DMS114 treated with DMSO at 0.1 percent for 48 hours (cell line): ENCODE results near the gene PWWP2B.

ENCODE experiments used
- DNase-seq: peaks from one replicate; lab custom pipeline; 2025; ENCODE audit not compliant: unreplicated experiment; lab: John Stamatoyannopoulos, UW

Gene PWWP2B

GRCh38 chr10:132456881-132457280 lies 59.9 kb downstream of the PWWP2B start:
- DNase-seq = no peak

GRCh38 chr10:132457328-132458070 lies 60.5 kb downstream of the PWWP2B start:
- DNase-seq = no peak

- DNase-seq = no peak
Measured at GRCh38 chr10:132458071-132458585, 61.1 kb downstream of the PWWP2B start.

- no peak for DNase-seq
Measured at GRCh38 chr10:132458586-132459300, 61.7 kb downstream of the PWWP2B start.

GRCh38 chr10:132459301-132460003 lies 62.5 kb downstream of the PWWP2B start:
- DNase-seq = no peak

- no peak for DNase-seq
Measured at GRCh38 chr10:132460071-132460470, 63.1 kb downstream of the PWWP2B start.

- no peak for DNase-seq
Measured at GRCh38 chr10:132460691-132461090, 63.7 kb downstream of the PWWP2B start.

- no peak for DNase-seq
Measured at GRCh38 chr10:132461103-132461682, 64.2 kb downstream of the PWWP2B start.

GRCh38 chr10:132461683-132462231 lies 64.8 kb downstream of the PWWP2B start:
- DNase-seq = no peak

DNA sequence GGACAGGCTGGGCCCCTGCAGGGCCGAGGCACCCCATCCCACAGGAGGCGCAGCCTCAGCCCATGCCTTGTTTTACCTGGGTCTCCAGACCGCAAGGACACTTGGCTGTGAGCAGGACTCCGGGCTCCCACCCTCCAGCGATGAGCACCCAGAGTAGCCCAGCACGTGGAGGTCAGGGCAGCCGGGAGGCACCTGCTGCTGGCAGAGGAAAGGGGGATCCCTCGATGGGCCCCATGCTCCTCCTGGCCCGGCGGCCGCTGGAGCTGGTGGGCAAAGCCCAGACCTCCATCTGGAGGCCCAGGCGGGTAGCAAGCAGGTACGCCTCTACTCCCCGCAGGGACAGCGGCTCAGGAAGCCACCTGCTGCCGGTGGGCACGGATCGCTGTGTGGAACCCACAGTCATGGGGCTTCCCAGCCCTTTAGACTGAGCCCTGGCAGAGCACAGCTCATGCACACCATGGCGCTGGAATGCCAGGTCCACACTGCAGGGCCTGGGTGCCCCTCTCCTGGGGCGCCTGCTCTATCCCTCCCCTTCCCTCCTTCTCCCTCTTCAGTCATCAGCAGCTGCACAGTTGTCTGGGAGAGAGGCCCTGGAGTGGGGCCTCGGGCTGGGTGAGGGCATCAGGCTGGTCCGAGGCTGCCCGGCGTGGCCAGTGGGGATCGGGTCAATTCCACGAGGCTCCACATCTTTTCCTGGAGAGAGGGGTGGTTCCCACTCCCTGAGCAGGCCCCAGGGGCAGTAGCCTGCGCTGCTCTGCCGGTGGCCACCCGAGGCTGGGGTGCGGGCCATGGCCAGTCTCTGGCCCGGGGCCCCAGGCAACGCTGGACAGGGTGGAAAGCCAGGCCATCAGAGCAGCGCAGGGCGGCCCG lies 65.7 kb downstream of the PWWP2B start:
- no peak for DNase-seq

- DNase-seq = no peak
Measured at GRCh38 chr10:132463333-132464255, 66.6 kb downstream of the PWWP2B start.

- DNase-seq = no peak
Measured at GRCh38 chr10:132464256-132465192, 67.5 kb downstream of the PWWP2B start.

DNA sequence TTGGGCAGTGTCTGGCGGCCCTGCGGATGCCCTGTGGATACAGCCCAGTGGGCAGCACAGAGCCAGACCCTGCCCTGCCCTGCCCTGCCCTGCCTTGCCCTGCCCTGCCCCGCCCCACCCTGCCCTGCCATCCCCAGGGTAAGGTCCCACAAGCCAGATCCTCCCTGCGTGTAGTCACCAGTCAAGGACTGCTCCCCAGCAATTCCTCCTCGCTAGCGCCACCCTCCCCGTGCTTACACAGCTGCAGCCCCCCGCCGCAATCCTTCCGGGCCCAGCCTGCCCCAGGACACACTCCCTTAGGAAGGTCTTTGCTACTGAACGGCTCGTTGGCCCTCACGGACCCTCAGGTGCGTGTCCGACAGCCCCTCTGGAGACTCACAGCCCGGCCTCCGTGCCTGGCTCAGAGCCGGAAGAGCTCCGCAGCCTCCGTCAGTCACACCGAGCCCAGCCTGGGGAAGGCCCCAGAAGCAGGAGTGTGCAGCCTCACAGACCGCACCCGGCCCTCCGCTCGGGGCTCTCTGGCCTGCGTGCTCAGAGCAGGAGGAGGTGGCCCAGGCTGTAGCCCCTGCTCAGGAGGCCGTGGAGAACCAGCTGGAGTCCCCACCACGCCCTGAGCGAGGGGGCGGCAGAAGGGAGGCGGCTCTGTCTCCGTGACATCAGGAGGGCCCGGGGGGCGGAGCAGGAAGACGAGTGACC lies 68.3 kb downstream of the PWWP2B start:
- no peak for DNase-seq

DNA sequence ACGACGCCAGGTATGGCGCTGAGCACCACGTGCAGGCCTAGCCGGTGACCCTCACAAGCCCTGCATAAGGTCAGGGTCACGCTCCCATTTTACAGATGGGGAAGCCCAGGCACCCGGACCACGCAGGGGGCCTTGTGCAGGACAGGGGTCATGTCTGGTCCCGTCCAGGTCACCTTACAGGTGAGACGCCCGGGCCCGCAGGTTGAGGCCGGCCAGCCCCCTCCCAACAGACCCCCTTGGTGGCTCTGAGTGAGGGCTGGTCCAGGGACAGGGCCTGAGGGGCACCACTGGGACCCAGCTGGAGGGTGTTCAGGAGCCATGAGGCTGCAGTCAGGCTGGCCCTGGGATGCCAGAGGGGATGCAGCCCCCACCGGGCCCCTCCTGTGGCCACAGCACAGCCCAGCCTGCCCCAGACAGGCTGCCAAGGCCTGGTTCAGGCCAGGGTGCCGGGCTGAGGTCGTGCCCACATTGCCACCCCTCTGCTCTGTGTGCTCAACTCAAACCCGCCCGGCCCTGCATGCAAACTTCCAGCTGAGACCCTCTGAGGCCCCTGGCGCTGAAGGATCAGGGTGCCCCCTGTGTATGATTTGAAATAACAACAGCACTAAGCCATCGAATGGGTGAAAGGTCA lies 69.0 kb downstream of the PWWP2B start:
- no peak for DNase-seq

DNA sequence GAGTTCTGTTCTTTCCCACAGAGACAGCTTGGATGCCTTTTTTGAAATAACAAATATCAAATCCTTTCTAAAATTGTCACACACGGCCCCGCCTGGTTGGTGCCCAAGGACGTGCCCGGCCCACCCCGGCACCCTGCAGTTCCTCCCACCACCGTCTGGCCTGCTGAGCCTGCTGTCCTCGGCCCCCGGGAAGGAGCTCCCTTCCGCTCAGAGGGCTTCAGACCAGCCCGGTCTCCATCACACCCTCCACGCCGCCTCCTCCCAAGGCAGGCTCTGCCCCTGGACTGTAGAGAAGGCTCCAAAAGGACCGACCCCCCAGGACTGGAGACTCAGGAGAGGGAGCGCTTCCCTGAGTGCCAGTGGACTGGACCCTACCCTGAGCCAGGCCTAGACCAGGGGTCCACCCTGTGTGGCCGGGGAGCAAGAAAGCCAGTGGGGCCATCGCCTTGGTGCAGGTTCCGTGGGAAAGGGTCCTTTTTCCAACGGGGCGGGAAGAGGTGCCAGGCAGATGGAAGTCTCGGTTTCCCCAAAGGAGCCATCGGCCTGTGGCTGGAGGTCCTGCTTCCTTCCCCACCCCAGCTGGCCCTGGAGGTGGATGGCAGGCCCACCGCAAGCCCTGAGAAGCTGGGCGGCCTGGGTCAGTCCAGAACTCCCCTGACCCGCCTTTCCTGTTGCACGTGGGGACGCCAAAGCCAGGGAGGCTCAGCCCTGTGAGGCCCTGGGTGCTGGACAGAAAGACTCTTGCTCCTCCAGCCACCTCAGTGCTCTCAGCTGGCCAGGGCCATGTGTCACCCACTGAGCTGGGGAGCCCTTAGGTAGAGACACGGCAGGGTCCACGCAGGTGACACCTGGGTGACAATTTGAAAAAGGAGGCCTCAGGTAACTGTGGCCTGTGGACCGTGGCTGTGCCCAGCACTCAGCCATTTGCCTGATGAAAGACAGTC lies 69.8 kb downstream of the PWWP2B start:
- DNase-seq = no peak
